ENCODE measurements around the gene CYTH1.

DNA sequence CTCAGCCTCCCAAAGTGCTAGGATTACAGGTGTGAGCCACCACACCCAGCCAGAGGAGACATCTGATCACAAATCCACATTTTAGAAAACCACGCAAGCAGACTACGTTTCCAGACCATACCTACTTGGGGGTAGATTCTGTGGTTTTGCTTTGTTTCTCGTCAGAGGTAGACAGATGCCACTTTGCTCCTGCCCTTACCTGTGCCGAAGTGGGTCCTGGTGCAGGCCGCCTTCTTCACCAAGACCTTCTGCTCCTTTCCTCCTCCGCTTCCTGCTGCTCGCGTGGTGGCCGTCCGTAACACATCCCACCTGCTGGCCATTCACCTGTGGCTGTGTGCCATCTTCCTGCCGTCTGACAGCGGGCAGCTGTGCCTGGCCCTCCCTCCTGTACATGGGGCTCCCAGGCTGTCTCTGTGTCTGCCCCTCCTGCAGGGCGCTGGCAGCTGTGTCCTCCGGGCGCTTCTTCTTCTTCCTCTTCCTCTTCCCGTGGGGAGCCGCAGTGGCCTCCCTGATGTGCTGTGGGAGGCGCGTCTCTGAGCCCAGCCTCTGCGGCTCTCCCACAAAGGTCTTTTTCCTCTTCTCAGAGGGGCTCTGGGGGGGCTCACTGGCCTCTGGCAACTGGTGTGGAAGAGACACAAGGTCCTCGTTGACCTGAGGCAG, 21.2 kb upstream of the CYTH1 start:
- TF ChIP-seq GATA2 (IDR thresholded peaks at IDR 0.05; ENCODE audit: low read depth, low read length) (no peak), GATA3 (IDR thresholded peaks at IDR 0.05; ENCODE audit: low read depth, low read length) (no peak)

Data from SH-SY5Y (cell line).